Activated CD4-positive, alpha-beta memory T cell treated with anti-CD3 and anti-CD28 coated beads for 36 hours (primary cell): ENCODE data around the gene ACTR6. TPM values are rescaled to one million over a fixed set of nuclear protein-coding genes. Genes with fewer than 3 reads are reported as not detected.
"Not testable (repeated sequence)": the region's sequence is repeated elsewhere in the genome, so short reads cannot be mapped to it uniquely, and the experiment has no call there.

ENCODE experiments used
- CTCF ChIA-PET: fragments of 350-600 bp; sonication (Branson Sonifier 250); formaldehyde crosslinking; loops from one replicate; lab custom pipeline; 2021; ENCODE audit warnings: antibody characterized with exemption, inconsistent platforms; lab: Charles Lee
- POLR2A ChIA-PET: fragments of 350-600 bp; sonication (Branson Sonifier 250); formaldehyde crosslinking; loops from one replicate; lab custom pipeline; 2021; ENCODE audit warnings: antibody characterized with exemption; lab: Charles Lee
- DNase-seq: peaks from one replicate; pipeline ENCODE4 v3.0.0-alpha.2; 2020
- H3K27ac Mint-ChIP-seq: one replicate; pipeline ENCODE4 v1.8.0; 2021; ENCODE audit warnings: mixed read lengths
- H3K27me3 Mint-ChIP-seq: one replicate; pipeline ENCODE4 v1.8.0; 2021; ENCODE audit warnings: mixed read lengths
- H3K36me3 Mint-ChIP-seq: one replicate; pipeline ENCODE4 v1.8.0; 2021; ENCODE audit warnings: mixed read lengths
- H3K4me1 Mint-ChIP-seq: one replicate; pipeline ENCODE4 v1.8.0; 2021; ENCODE audit warnings: low read depth, mixed read lengths
- H3K4me3 Mint-ChIP-seq: one replicate; pipeline ENCODE4 v1.8.0; 2021; ENCODE audit warnings: mild to moderate bottlenecking, mixed read lengths
- H3K9me3 Mint-ChIP-seq: one replicate; pipeline ENCODE4 v1.8.0; 2021; ENCODE audit warnings: mixed read lengths
- intact Hi-C: fragments of 100-400 bp; cut with micrococcal nuclease; formaldehyde crosslinking; loops from one replicate; pipeline ENCODE4 v1.15.1; 2023
- total RNA-seq, 2 experiments: library from RNA; stranded (reverse); gene quantifications; one replicate each; pipeline ENCODE4 v1.2.3, GENCODE V29; 2021

ACTR6 gene
- total RNA-seq, 2 experiments from 2014 or later: 58.3 to 60.3 TPM

- Mint-ChIP-seq H3K27ac (no peak overlapping the region), H3K36me3 (peaks cover 12% of the 10 kb centered on the region), H3K9me3 (no peaks in the 10 kb centered on the region), H3K27me3 (no peaks in the 10 kb centered on the region), H3K4me1 (no peaks in the 10 kb centered on the region), H3K4me3 (no peak overlapping the region)
- intact Hi-C loops: no loop called here
- ChIA-PET CTCF (interaction anchor here (1.1 to 1.6 kb wide), 2 partner anchors 13 to 175 kb away, joined by 3 to 4 read pairs; no protein-coding TSS in a partner anchor), POLR2A (no interaction called here)
- DNase-seq: no peak
These were observed 29.3 kb downstream of the ACTR6 start for GRCh38 chr12:100229876-100230275.

GRCh38 chr12:100231873-100232272 lies 31.3 kb downstream of the ACTR6 start:
- H3K36me3 Mint-ChIP-seq, intact Hi-C loops, DNase-seq, H3K27ac Mint-ChIP-seq, H3K4me3 Mint-ChIP-seq, H3K4me1 Mint-ChIP-seq, H3K27me3 Mint-ChIP-seq, H3K9me3 Mint-ChIP-seq, POLR2A ChIA-PET: not testable (repeated sequence)
- CTCF ChIA-PET: interaction anchor here (0.7 kb wide), 1 partner anchor 10 kb away, joined by 3 read pairs; no protein-coding TSS in a partner anchor

GRCh38 chr12:100234166-100234565 lies 33.6 kb downstream of the ACTR6 start:
- ChIA-PET CTCF (interaction anchor here (0.6 to 2.7 kb wide), 10 partner anchors 8 to 545 kb away, joined by 3 to 18 read pairs (median 5); no protein-coding TSS in a partner anchor), POLR2A (no interaction called here)
- no peaks in the 10 kb centered on the region for H3K27me3 Mint-ChIP-seq
- no peak overlapping the region for H3K27ac Mint-ChIP-seq
- no peak for DNase-seq
- no peaks in the 10 kb centered on the region for H3K4me1 Mint-ChIP-seq
- no peak overlapping the region for H3K4me3 Mint-ChIP-seq
- no peaks in the 10 kb centered on the region for H3K36me3 Mint-ChIP-seq
- H3K9me3 Mint-ChIP-seq: no peaks in the 10 kb centered on the region
- intact Hi-C loops: loop anchor here (1.0 to 2.0 kb wide), 3 partner anchors 171 to 439 kb away; no protein-coding TSS in a partner anchor

- POLR2A ChIA-PET: no interaction called here
- intact Hi-C loops: loop anchor here (1.0 to 2.0 kb wide), 3 partner anchors 170 to 438 kb away; no protein-coding TSS in a partner anchor
These were observed 34.1 kb downstream of the ACTR6 start for GRCh38 chr12:100234591-100235304.

GRCh38 chr12:100238801-100239200 lies 38.2 kb downstream of the ACTR6 start:
- H3K9me3 Mint-ChIP-seq: no peaks in the 10 kb centered on the region
- intact Hi-C loops: no loop called here
- H3K4me1 Mint-ChIP-seq: no peaks in the 10 kb centered on the region
- no peaks in the 10 kb centered on the region for H3K36me3 Mint-ChIP-seq
- H3K4me3 Mint-ChIP-seq: no peak overlapping the region
- no peak overlapping the region for H3K27ac Mint-ChIP-seq
- H3K27me3 Mint-ChIP-seq: no peaks in the 10 kb centered on the region
- DNase-seq: no peak
- CTCF ChIA-PET: no interaction called here
- POLR2A ChIA-PET: no interaction called here

More at GRCh38 chr12:100234591-100235304, 34.1 kb downstream of the ACTR6 start:
- H3K27ac Mint-ChIP-seq: no peak overlapping the region
- DNase-seq: no peak
- H3K9me3 Mint-ChIP-seq: no peaks in the 10 kb centered on the region
- H3K36me3 Mint-ChIP-seq: no peaks in the 10 kb centered on the region
- no peaks in the 10 kb centered on the region for H3K4me1 Mint-ChIP-seq
- CTCF ChIA-PET: interaction anchor here (0.6 to 2.7 kb wide), 15 partner anchors 9 to 1657 kb away, joined by 3 to 18 read pairs (median 5); partner anchors contain the start of gene ACTR6
- H3K4me3 Mint-ChIP-seq: no peak overlapping the region
- H3K27me3 Mint-ChIP-seq: no peaks in the 10 kb centered on the region

GRCh38 chr12:100239589-100239988 lies 39.0 kb downstream of the ACTR6 start:
- Mint-ChIP-seq H3K36me3 (no peaks in the 10 kb centered on the region), H3K27me3 (no peaks in the 10 kb centered on the region), H3K4me3 (no peak overlapping the region), H3K9me3 (no peaks in the 10 kb centered on the region), H3K4me1 (no peaks in the 10 kb centered on the region), H3K27ac (no peak overlapping the region)
- intact Hi-C loops: no loop called here
- no peak for DNase-seq
- ChIA-PET POLR2A (no interaction called here), CTCF (interaction anchor here (0.7 kb wide), 1 partner anchor 9 kb away, joined by 4 read pairs; no protein-coding TSS in a partner anchor)

GRCh38 chr12:100243137-100243536 lies 42.5 kb downstream of the ACTR6 start:
- no peak for DNase-seq
- Mint-ChIP-seq H3K9me3 (no peaks in the 10 kb centered on the region), H3K27ac (no peak overlapping the region), H3K4me3 (no peak overlapping the region), H3K4me1 (no peaks in the 10 kb centered on the region), H3K27me3 (no peaks in the 10 kb centered on the region), H3K36me3 (no peaks in the 10 kb centered on the region)
- intact Hi-C loops: no loop called here
- POLR2A ChIA-PET: no interaction called here
- CTCF ChIA-PET: no interaction called here

- ChIA-PET POLR2A (no interaction called here), CTCF (no interaction called here)
- no peaks in the 10 kb centered on the region for H3K36me3 Mint-ChIP-seq
- intact Hi-C loops: no loop called here
- no peak overlapping the region for H3K4me3 Mint-ChIP-seq
- no peak overlapping the region for H3K27ac Mint-ChIP-seq
- no peaks in the 10 kb centered on the region for H3K4me1 Mint-ChIP-seq
- no peaks in the 10 kb centered on the region for H3K9me3 Mint-ChIP-seq
- DNase-seq: no peak
- H3K27me3 Mint-ChIP-seq: no peaks in the 10 kb centered on the region
These were observed 47.1 kb downstream of the ACTR6 start for GRCh38 chr12:100247765-100248164.

GRCh38 chr12:100248886-100249285 lies 48.3 kb downstream of the ACTR6 start:
- CTCF ChIA-PET: interaction anchor here (0.6 kb wide), 1 partner anchor 9 kb away, joined by 4 read pairs; no protein-coding TSS in a partner anchor
- intact Hi-C loops: no loop called here
- Mint-ChIP-seq H3K4me1 (no peaks in the 10 kb centered on the region), H3K36me3 (no peaks in the 10 kb centered on the region), H3K4me3 (no peak overlapping the region), H3K27me3 (no peaks in the 10 kb centered on the region), H3K27ac (no peak overlapping the region), H3K9me3 (no peaks in the 10 kb centered on the region)
- no peak for DNase-seq
- POLR2A ChIA-PET: no interaction called here

- Mint-ChIP-seq H3K4me3 (no peak overlapping the region), H3K27ac (no peak overlapping the region), H3K27me3 (no peaks in the 10 kb centered on the region), H3K9me3 (no peaks in the 10 kb centered on the region), H3K4me1 (no peaks in the 10 kb centered on the region), H3K36me3 (no peaks in the 10 kb centered on the region)
- intact Hi-C loops: no loop called here
- POLR2A ChIA-PET: no interaction called here
- DNase-seq: no peak
- CTCF ChIA-PET: no interaction called here
These were observed 49.3 kb downstream of the ACTR6 start for GRCh38 chr12:100249941-100250340.

GRCh38 chr12:100251917-100252316 lies 51.3 kb downstream of the ACTR6 start:
- H3K9me3 Mint-ChIP-seq: no peaks in the 10 kb centered on the region
- ChIA-PET POLR2A (no interaction called here), CTCF (no interaction called here)
- H3K4me1 Mint-ChIP-seq: no peaks in the 10 kb centered on the region
- no peaks in the 10 kb centered on the region for H3K27me3 Mint-ChIP-seq
- H3K4me3 Mint-ChIP-seq: no peak overlapping the region
- intact Hi-C loops: no loop called here
- no peak overlapping the region for H3K27ac Mint-ChIP-seq
- no peak for DNase-seq
- H3K36me3 Mint-ChIP-seq: no peaks in the 10 kb centered on the region

GRCh38 chr12:100253437-100253836 lies 52.8 kb downstream of the ACTR6 start:
- ChIA-PET CTCF (no interaction called here), POLR2A (no interaction called here)
- H3K4me3 Mint-ChIP-seq: no peak overlapping the region
- no peaks in the 10 kb centered on the region for H3K9me3 Mint-ChIP-seq
- H3K27ac Mint-ChIP-seq: no peak overlapping the region
- intact Hi-C loops: no loop called here
- DNase-seq: no peak
- H3K36me3 Mint-ChIP-seq: no peaks in the 10 kb centered on the region
- H3K27me3 Mint-ChIP-seq: no peaks in the 10 kb centered on the region
- H3K4me1 Mint-ChIP-seq: no peaks in the 10 kb centered on the region

- H3K36me3 Mint-ChIP-seq: no peaks in the 10 kb centered on the region
These were observed 54.3 kb downstream of the ACTR6 start for GRCh38 chr12:100254876-100255275.

More at GRCh38 chr12:100254876-100255275, 54.3 kb downstream of the ACTR6 start:
- DNase-seq: no peak
- Mint-ChIP-seq H3K4me3 (no peak overlapping the region), H3K27me3 (no peaks in the 10 kb centered on the region), H3K27ac (no peak overlapping the region), H3K4me1 (no peaks in the 10 kb centered on the region), H3K9me3 (no peaks in the 10 kb centered on the region)
- intact Hi-C loops: no loop called here
- POLR2A ChIA-PET: no interaction called here
- CTCF ChIA-PET: no interaction called here
